PFSK-1 (cell line): ENCODE data around the gene PAWR.

Experiments used
- FOXP2 ChIP-seq: optimal IDR thresholded peaks from 2 replicates; pipeline ENCODE3; 2011; ENCODE audit warnings: borderline replicate concordance, control low read depth, inconsistent platforms; ENCODE audit not compliant: insufficient read depth; ENCODE audit errors: extremely low read length, extremely low read depth
- POLR2AphosphoS5 ChIP-seq: IDR thresholded peaks from 2 replicates; pipeline ENCODE4 v1.6.1; 2012; ENCODE audit warnings: low read depth, mild to moderate bottlenecking, control low read depth, low read length, moderate library complexity
- REST ChIP-seq, 2 experiments: IDR thresholded peaks; 2 replicates each; pipeline versions ENCODE4 v1.6.1 to v1.8.0; 2011 to 2012; ENCODE audit warnings: low read depth in 2 of 2, low read length in 2 of 2, control low read depth in 1 of 2, inconsistent platforms in 1 of 2, mild to moderate bottlenecking in 1 of 2, moderate library complexity in 1 of 2; ENCODE audit not compliant: insufficient read depth in 1 of 2
- SIN3A ChIP-seq: IDR thresholded peaks from 2 replicates; pipeline ENCODE4 v1.6.1; 2012; ENCODE audit warnings: mild to moderate bottlenecking, low read length, moderate library complexity, borderline replicate concordance; ENCODE audit not compliant: insufficient read depth

DNA sequence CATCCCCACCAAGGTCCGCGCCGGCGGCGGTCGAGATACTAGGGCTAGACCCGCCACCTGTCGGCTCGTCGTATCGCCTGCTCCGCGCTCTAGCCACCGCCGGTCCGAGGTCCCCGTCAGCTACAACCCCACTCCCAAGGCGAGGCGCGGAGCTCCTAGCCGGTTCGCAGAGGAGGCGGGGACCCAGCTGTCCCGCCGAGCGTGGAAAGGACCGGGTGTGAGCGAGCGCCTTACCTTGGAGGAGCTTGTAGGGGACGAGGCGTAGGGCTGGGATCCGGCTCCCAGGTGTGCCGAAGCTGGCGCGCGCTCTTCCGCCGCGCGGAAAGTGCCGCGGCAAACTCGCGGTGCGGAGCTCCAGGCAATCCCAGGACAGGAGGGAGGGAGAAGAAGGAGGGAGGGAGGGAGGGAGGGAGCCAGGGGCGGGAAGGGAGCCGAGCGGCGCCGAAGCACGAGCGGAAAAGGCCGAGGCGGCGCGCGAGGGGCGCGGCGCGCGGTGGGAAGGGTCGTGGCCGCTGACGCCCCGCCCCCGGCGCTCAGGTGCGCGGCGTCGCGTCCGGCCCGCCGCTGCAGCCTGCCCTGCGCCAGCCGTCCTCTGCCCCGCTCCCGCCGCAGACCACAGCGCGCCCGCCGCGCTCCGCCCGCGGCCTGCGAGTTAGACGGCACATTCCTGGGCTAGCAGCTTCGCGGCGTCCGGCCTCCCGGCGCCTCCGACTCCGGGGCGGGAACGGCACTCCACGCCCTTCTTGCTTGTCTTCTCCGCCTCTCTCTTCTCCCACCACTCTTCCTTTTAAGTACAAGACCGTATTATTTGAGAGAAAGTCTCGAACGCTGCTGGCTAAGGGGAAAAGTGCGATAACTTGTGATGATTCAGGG, at the start of gene PAWR:
- peak; percentile 38 for TF ChIP-seq POLR2AphosphoS5
- no peak for TF ChIP-seq SIN3A
- no peak for TF ChIP-seq REST (IDR thresholded peaks at IDR 0.05; ENCODE audit: insufficient read depth in 1 of 2, low read depth in 2 of 2, low read length in 2 of 2)
- peak; percentile 36 for TF ChIP-seq FOXP2
